Right ventricle myocardium superior (tissue), 1 donor: ENCODE measurements around the gene CMTM2. TPM values are rescaled to one million over a fixed set of nuclear protein-coding genes. Genes with fewer than 3 reads are reported as not detected.

Experiments used
- ATAC-seq: fragments of 200-7000 bp; cut with Tn5 transposase; one replicate; pipeline ENCODE4 v1.9.1; 2020; ENCODE audit warnings: mild to moderate bottlenecking; ENCODE audit not compliant: poor library complexity
- DNase-seq: peaks from one replicate; pipeline ENCODE4 v3.0.0-alpha.2; 2020
- intact Hi-C: fragments of 100-400 bp; cut with DNase I; formaldehyde crosslinking; loops from one replicate; pipeline ENCODE4 v1.11.2; 2022
- long read RNA-seq: library from polyadenylated mRNA; unstranded; transcript quantifications from one replicate; pipeline ENCODE4 v2.0.0, GENCODE V29; 2021
- total RNA-seq: library from RNA; stranded (reverse); fragmentation: NEBNext Ultra II Directional; extraction: Animal tissue kit (Norgen Biotek cat#: 25700); gene quantifications from one replicate; pipeline ENCODE4 v1.2.1, GENCODE V29; 2021
- donor health status: DM: no; HTN: yes; CAD: no; lungs with severe emphysema.

The CMTM2 gene
- 0.46 TPM for total RNA-seq
- long read RNA-seq = 0 reads

GRCh38 chr16:66578651-66579531 lies at the start of gene CMTM2:
CMTM2 (plus strand) TSS chr16:66579463; CDS start chr16:66579608, 145 bp downstream.
- intact Hi-C loops = no loop called here
- ATAC-seq = peak; percentile 36
- peak; percentile 52 for DNase-seq

DNA sequence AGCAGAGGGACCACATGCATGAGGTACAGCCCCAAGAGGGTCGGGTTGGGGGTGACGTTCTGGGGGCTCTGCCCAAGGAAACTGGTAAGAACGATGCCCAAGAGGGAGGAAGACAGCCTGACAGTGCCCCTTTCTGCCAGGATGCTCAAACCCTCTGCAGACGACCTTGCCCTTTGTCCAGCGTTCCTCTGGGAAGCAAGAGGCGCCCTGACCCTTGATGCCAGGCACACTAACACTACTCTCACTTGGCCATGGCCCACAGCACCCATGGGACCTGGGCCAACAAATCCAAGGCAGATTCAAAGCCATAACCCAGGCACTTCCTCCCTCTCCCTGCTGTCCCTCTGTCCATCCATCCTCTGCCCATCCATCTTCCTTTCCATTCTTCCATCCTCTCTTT lies 49.8 kb upstream of the CMTM2 start:
- intact Hi-C loops = no loop called here
- ATAC-seq = no peak
- DNase-seq = no peak

- ATAC-seq (peak; percentile 28), DNase-seq (no peak)
- intact Hi-C loops = no loop called here
Measured at GRCh38 chr16:66534376-66534799, 44.9 kb upstream of the CMTM2 start.

DNA sequence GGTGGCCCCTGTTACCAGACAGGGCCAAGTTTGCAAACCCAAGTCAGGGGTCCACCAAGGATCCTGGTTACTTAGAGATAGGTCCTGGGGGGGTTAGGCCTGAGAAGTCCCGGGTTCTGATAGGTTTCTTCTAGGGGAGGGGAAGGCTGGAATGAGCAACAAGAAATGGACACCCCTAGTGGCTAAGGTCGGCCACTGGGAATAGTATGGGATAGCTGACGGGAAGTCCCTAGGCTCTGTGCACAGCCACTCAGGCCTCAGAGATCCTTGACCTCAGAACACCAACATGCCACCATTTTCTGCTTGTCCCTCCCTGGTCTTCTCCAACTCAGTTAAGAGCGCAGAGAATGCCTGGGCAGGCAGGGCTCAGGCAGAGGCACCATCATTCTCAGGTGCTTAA lies 42.7 kb upstream of the CMTM2 start:
- ATAC-seq = no peak
- intact Hi-C loops = no loop called here

DNA sequence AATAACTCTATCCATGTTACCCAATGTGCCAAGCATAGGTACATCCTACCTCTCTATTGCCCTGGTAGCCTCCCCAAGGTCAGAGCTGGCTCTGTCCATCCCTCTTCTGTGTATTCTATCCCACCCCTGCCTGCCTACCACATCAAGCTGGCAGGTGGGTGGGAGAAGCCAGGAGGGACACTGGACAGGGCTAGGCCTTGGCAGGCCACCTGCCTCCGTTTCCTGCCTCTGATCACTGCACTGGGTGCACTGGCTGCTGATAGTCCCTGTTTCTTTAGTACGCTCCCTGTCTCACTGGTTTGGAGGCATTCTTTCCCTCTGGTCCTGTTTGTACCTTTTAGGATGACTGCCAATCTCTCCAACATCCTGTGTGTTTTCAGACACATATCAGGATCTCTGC lies 42.0 kb upstream of the CMTM2 start:
- DNase-seq = no peak
- intact Hi-C loops = no loop called here
- no peak for ATAC-seq

More for the DNA sequence above, 42.7 kb upstream of the CMTM2 start:
- DNase-seq = no peak

- DNase-seq (no peak), ATAC-seq (no peak)
- intact Hi-C loops = no loop called here
Measured at GRCh38 chr16:66538910-66539309, 40.4 kb upstream of the CMTM2 start.

- intact Hi-C loops = no loop called here
- ATAC-seq = no peak
- DNase-seq = no peak
Measured at GRCh38 chr16:66539623-66540469, 39.4 kb upstream of the CMTM2 start.

GRCh38 chr16:66541388-66542355 lies 37.6 kb upstream of the CMTM2 start:
- ATAC-seq = peak; percentile 11

DNA sequence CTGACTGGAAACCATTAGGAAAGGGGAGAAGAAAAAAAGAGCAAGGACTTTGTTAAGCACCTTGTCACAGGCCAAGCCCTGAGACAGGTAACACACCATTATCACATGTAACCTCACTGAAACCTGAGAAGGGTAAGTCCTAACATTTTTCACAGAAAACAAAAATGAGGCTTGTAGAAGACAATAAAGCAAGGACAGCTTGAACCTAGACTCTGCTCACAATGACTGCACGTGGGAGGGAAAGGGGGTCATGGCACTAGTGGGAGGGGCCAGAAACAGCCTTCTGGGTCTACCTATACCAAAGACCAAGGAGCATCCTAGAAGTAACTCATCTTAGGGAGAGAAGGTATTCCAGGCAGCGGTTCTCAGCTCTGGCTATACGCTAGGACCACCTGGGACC lies 36.9 kb upstream of the CMTM2 start:
- intact Hi-C loops = no loop called here
- ATAC-seq (no peak), DNase-seq (no peak)

More at GRCh38 chr16:66541388-66542355, 37.6 kb upstream of the CMTM2 start:
- intact Hi-C loops = no loop called here
- no peak for DNase-seq

DNA sequence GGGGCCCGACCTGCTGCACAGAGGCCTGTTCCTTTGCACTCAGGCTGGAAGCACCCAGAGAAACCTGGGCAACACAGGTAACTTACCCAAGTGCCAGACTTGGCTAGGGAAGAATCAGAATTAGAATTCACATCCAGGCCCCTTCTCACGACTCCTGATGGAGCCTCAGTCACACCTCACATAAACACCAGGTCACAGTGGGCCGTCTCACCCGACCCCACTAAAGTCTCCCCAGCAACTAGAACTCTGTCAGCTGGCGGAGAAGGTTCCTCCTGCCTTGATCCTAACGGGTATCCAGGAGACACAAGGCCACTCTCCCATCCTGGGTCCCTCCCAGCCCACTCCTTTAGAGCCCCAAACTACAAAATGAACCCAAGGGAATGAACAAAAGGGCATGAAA lies 35.7 kb upstream of the CMTM2 start:
- intact Hi-C loops = no loop called here
- no peak for ATAC-seq
- DNase-seq = no peak

DNA sequence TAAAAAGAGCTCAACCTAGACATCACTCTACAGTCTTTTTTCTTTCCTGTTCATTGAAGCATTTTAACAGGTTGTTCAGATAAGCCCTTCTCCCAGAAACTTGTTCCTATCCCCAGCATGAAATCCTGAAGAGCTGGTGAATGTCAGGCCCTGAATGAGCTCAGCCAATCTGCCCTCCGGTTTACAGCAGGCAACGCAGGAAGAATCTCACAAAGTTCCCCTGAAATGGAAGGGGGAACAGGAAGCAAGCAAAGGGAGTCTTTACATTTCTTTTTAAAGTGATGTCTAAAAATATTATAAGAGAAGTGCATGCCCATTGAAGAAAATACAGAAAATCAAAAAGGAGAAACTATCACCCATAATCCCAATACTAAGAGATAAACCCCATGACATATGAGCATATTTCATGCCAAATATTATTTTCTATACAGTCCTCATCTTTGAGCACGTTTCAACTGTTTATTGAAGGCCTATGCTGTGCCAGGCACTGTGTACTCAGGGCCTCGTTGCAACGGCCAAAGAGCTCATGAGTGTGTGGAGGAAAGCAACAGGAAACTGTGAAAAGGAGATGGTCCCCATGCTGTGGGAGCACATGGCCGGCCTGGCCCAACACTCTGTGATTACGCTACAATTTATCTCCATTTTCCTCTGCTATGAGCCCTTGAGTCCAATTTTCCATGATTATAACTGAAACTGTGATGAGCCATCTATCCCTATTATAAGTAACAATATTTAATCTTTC lies 35.1 kb upstream of the CMTM2 start:
- DNase-seq (no peak), ATAC-seq (no peak)
- intact Hi-C loops = no loop called here

DNA sequence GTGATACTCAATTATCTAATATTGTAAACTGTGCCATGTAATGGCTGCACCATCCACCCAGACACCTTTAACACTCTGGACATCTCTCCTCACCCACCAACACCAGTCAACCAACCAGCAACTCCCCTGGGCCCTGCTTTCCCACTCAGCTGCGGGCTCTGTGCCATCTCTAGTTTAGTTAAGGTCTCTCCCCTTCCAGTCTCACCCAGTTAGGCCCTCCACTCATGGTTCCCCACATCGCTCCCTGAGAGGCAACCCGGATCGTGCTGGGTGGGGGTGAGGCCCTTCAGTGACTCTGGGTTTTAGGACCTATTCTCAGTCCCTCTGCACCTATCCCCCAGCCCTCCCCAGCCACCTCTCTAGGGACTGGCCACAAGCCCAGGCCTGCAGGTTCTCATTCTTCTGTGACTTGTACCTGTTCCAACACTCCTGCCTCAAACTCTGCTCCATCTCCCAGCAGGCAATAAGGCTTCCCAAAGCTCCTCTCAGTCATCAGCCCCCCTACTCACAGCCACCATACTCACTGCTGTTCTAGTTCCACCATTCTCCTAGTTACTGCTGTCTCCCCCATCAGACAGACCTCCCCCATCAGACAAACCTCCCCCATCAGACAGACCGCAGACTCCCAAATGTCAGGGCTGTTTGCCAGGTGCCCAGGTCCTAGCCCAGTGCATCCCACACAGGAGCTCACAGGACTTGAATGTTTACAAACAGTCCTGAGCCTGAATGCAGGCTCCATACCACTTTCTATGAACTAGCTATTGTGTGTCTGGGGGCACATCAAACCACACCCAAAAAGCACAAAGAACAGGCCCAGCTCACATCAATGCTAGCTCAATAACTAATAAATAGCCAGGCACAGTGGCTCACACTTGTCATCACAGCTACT lies 31.9 kb upstream of the CMTM2 start:
- ATAC-seq (no peak), DNase-seq (no peak)
- intact Hi-C loops = no loop called here

DNA sequence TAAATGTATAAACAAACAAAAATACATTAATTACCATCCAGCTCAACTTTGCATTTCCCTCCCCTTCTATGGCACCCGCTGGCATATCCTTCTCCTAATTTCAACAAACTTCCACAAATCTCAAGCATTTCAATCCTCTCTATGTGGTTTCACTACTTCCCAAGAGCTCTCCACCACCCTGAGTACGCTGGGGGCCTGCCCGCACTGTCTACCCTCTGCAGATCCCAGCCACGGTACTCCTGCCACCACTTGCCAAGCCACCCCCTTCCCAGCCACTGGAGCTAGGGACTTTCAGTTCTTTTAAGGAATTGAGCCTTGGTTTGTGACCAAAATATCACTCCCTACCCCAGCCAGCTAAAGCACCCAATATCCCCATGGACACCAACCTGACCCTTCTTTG lies 31.2 kb upstream of the CMTM2 start:
- intact Hi-C loops = no loop called here
- no peak for ATAC-seq
- DNase-seq = no peak

- intact Hi-C loops = no loop called here
- no peak for DNase-seq
- no peak for ATAC-seq
Measured at GRCh38 chr16:66548868-66549267, 30.4 kb upstream of the CMTM2 start.

DNA sequence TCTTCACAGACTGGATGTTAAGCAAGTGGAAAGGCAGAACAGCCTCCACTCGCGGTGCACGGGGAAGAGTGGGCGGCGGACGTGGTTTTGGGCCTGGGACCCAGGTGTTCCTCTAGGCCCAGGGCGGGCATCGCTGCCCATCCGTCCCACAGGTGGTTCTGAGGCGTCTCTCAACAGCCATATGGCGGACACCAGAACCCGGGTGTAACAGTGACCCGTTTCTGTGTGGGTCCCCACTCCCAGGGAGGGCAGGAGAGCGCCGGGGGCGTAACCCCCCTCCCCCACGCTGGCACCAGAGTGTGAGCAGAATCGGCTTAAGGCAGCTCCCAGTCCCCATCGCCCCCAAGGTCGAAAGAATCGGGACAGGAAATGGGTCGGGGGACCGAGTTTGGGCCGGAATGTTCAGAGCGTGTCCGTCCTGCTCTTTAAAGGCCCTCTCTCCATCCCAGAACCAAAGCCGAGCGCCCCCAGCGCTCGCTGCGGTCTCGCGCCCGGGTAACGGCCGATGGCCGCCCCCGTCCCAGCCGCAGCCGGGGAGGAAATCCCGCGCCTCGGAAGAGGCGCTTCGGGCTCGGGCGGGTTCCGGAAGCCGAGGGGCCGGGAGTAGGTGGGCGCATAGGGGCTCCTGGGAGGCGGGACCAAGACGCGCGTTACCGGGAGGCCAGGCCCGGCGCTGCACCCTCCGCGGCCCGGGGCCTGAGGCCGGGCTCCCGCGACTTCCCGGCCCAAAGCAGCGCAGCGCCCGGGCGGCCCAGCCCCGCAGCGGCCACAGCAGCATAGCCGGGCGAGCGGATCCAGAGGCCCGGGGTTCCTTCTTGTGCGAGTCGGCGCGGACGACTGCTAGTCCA lies 29.8 kb upstream of the CMTM2 start, which contains the start of gene TK2:
Gene TK2 (minus strand): TSS at position 839 of the 848 bp plus-strand sequence. CDS start 61 bp downstream, at position 778.
- peak; percentile 74 for ATAC-seq
- intact Hi-C loops = no loop called here
- DNase-seq = peak; percentile 86

DNA sequence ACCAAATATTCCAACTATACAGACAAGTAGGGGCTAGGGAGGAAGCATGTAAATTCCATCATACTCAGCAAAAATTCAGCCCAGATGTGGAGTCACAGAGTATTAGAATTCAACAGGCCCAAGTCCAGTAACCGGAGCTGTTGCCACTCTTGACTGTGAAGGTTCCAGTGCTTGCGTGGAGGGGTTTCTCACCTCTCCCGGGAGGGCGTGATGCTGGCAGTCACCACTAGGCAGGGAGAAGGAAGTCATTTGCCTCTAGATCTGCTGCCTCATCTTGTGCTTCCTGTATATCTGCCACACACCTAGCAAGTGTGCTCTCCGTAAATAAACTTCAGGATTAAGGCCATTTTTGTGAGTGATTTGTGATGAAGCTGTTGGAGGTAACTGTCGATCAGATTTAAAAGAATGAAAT lies 27.9 kb upstream of the CMTM2 start:
- DNase-seq = peak; percentile 60
- ATAC-seq = no peak
- intact Hi-C loops = no loop called here
